Cardiac septum (tissue), 1 donor: Measurements from ENCODE around the gene CMPK1. TPM values are rescaled to one million over a fixed set of nuclear protein-coding genes. Genes with fewer than 3 reads are reported as not detected.

Experiments used
- DNase-seq: peaks from one replicate; pipeline ENCODE4 v3.0.0-alpha.2; 2020; ENCODE audit warnings: low spot score
- intact Hi-C: fragments of 100-400 bp; cut with DNase I; formaldehyde crosslinking; loops from one replicate; pipeline ENCODE4 v1.14.0; 2022
- total RNA-seq: library from RNA; stranded (reverse); fragmentation: NEBNext Ultra II Directional; extraction: Animal tissue kit (Norgen Biotek cat#: 25700); gene quantifications from one replicate; pipeline ENCODE4 v1.2.1, GENCODE V29; 2021
- donor health status: DM: no; HTN: no; CAD: no.

CMPK1 gene
- total RNA-seq, 1 donor from 2014 or later: 74.9 TPM

DNA sequence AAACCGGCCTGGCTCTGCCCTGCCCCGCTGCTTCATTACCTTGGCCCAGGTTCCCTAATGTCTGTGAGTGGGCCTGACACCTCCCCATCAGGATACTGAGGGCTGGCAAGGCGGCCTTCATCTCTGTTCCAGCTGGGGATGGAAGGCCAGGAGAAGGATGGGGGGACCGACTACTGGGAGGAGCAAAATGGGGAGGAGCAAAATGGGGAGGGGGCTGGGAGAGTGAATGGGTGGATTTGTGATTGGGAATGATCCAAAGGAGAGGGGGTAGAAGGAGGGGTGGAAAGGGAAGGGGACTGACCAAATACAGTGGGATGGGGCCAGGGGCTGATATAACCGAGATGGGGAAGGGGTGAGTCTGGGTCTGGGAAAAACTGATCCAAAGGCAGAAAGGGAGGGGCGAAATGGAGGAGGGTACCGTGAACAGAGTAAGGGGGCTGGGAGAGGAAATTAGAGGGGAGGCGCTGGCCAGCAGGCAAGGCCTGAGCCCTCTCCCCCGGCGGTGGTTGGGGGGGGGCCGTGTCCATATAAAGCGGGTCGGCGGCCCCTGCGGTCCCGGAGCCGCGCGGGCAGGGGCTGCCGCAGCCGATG is 82.2 kb downstream of the CMPK1 start, which contains the start of gene FOXE3:
TSS of gene FOXE3 (plus strand) at position 558 of the 591 bp plus-strand sequence. CDS start at position 589, 31 bp downstream.
- DNase-seq: no peak
- intact Hi-C loops: no loop called here

DNA sequence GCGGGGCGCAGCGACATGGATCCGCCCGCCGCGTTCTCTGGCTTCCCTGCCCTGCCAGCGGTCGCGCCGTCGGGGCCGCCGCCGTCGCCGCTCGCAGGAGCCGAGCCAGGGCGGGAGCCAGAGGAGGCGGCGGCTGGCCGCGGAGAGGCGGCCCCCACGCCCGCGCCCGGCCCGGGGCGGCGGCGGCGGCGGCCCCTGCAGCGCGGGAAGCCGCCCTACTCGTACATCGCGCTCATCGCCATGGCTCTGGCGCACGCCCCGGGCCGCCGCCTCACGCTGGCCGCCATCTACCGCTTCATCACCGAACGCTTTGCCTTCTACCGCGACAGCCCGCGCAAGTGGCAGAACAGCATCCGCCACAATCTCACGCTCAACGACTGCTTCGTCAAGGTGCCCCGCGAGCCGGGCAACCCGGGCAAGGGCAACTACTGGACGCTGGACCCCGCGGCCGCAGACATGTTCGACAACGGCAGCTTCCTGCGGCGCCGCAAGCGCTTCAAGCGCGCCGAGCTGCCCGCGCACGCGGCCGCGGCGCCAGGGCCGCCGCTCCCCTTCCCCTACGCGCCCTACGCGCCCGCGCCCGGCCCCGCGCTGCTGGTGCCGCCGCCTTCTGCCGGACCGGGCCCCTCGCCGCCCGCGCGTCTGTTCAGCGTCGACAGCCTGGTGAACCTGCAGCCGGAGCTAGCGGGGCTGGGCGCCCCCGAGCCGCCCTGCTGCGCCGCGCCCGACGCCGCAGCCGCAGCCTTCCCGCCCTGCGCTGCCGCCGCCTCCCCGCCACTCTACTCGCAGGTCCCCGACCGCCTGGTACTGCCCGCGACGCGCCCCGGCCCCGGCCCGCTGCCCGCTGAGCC is 83.0 kb downstream of the CMPK1 start:
- DNase-seq: no peak
- intact Hi-C loops: no loop called here

DNA sequence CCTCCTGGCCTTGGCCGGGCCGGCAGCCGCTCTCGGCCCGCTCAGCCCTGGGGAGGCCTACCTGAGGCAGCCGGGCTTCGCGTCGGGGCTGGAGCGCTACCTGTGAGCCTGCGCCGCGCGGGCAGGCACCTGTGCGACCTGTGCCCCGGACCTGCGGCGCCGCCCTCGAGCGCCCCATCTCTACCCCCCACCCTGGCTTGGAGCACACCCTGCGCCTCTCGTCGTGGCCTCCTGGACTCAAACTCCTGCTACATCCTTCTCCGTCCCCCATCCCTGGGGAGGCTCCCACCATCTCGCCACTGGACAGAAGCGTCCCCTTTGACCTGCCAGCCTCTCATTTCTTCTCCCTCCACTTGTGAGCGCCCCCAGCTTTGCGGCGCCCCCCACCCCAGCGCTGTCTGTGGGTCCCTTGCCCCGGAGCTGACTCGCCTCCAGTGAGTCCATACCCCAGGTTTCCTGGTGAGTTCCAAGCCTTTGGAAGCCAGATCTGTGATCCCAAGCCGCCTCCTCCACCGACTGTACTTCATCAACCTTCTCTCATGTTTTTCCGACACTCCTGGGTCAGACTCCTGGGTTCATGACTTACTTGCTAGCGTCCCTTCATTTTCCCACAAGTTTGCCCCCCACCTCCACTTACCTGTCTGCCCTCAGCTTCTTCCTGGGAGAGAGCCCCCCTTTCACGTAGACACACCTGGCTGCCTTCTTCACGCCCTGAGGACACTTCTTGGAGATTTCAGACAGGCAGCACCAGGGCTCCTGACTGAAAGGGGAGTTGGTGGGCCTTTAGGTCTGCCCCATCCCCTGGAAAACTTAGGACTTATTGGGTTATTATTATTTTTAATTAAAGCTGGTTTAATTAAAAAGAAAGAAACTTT is 83.8 kb downstream of the CMPK1 start:
- DNase-seq: no peak
- intact Hi-C loops: no loop called here

DNA sequence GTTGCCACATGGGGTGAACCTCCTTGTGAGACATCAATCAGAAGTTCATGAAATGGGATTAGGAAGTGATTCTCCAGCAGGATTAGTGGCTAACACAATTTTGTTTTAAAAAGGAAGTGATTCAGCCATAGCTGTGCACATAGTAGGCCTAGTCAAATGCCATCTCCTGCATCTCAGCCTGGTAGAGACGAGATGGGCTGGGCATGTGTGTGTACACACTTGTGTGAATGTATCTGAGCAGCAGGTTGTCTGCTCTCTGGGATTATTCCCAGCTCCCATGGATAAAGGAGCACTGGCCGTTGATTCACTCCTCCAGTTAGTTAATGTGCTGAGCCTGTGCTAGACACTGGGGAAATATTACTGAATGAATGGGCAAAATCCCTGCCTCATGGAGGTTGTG is 84.5 kb downstream of the CMPK1 start:
- DNase-seq: no peak
- intact Hi-C loops: no loop called here

DNA sequence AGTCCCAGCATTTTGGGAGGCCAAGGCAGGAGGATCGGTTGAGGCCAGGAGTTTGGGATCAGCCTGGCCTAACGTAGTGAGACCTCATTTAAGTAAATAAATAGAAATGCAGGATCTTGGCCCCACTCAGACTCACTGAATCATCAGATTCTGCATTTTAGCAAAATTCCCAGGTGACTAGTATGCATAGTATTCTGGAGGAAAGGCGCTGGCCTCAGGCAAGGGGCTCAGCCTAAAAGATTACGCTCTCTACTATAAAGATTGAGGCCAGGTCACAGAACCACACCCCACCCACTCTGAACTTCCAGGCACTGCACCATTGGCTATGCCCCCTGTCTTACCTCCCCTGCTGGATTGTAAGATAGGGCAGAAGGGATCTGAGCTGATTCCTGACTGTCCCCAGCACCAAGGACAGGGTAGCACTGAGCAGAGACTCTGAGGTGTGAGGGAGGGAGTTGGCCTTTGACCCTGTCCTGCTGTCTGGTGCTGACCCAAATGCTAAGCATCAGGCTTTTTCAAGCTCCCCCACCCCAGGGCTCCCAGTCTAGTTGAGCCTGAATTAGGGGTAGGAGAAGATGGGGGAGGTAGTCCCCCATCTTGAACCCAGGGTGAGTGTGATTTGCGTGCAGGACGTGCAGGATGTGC is 85.2 kb downstream of the CMPK1 start:
- DNase-seq: no peak
- intact Hi-C loops: no loop called here

DNA sequence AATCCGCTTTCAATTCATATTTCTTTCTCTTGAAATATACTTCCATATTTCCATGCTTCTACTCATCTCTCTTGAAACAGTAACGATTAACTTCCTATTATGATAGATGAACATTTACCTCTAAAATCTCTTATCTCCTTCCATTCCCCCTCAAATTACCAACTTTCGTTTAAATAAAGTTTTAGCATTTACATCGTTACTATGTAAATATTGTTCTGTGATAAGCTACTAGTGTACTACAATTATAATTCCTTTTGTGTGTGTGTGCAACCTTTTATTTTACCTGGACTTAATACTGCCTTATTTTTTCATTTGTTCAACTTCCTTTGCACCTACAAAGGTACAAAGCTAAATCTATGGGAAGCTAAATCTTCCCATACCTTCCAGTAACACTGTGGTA is 87.0 kb downstream of the CMPK1 start:
- intact Hi-C loops: no loop called here
- DNase-seq: no peak

DNA sequence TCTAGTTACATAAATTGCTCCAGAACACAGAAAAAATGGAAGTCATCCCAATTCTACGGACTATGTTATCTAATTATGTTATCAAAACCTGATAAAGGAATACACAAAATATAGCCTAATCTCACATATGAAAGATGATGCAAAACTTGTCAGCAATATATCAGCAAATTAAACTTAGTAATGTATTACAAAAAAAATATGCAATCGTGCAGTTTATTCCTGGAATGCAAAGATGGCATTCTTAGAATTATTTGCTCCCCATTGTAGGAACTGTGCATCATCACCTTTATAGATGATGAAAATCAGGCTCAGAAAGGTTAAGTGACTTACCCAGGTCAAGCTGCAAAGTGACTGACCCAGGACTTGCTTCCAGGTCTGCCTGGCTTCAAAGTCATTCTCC is 90.3 kb downstream of the CMPK1 start:
- no peak for DNase-seq
- intact Hi-C loops: loop anchor here (2.0 kb wide), 1 partner anchor 35 kb away; no protein-coding TSS in a partner anchor

DNA sequence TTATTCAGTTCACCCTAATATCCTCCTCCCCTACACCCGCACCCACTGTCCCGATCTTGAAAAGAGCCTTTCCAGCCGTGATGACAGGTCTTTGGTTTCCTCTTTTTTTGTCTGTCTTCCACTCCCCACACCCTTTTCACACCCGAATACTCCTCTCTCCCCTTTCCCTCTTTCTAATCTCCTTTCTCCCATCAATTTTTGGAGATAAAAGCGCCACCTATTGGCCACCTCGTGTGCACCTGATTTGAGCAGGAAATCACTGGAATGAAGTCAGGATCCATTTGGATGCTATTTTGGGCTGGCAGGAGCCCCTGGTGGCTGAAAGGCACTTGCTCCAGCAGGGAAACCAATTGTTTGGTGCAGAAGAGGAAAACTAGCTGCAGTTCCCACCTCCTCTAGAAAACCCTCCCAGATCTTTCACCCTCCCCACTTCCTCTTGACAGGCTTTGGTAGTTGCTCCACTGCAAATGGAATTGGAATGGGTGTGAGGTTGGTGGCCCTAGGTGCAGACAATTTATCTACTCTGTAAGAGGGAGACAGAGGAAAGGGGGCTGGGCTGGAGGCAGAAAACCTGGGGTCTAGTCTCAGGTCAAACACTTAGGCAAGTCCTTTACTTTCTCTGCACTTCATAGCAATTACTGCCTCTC is 90.9 kb downstream of the CMPK1 start:
- intact Hi-C loops: loop anchor here (2.0 kb wide), 1 partner anchor 36 kb away; no protein-coding TSS in a partner anchor
- no peak for DNase-seq

Other genes with a start within 250 kb of the CMPK1 start
- not detected for gene CYP4A22, start 196.3 kb upstream of the CMPK1 start, total RNA-seq
- not detected for gene PDZK1IP1, start 143.8 kb upstream of the CMPK1 start, total RNA-seq
- gene TAL1, start 101.6 kb upstream of the CMPK1 start, total RNA-seq: 1.9 TPM
- gene STIL, start 19.6 kb upstream of the CMPK1 start, total RNA-seq: 0.48 TPM
- not detected for gene FOXE3, start 82.5 kb downstream of the CMPK1 start, total RNA-seq
- gene FOXD2, start 104.3 kb downstream of the CMPK1 start, total RNA-seq: 0.08 TPM